ENCODE results near the gene PEX16.
A peak's percentile ranks its signal among the peaks of the same experiment; 100 is the strongest.

PEX16 gene

GRCh38 chr11:45872651-45873356 lies 44.9 kb downstream of the PEX16 start:
- CTCF ChIA-PET, result interaction anchor here (0.6 to 6.4 kb wide), 29 partner anchors 8 to 496 kb away, joined by 3 to 133 read pairs (median 5); partner anchors contain the start of genes CRY2 and PEX16
- H3K4me3 ChIP-seq (ENCODE audit: low read depth, low read length), result no peak overlapping the region
- POLR2A ChIA-PET, result interaction anchor here (1.0 to 1.1 kb wide), 2 partner anchors 13 to 45 kb away, joined by 3 to 5 read pairs; partner anchors contain the start of gene PEX16
- peak; percentile 87 for TF ChIP-seq CTCF (IDR thresholded peaks at IDR 0.05; ENCODE audit: insufficient read depth, low read length, missing control alignments)
- peak; percentile 72 for DNase-seq (ENCODE audit: low read depth, low spot score)

GRCh38 chr11:45871638-45872037 lies 46.0 kb downstream of the PEX16 start:
- ChIA-PET CTCF (interaction anchor here (1.0 to 6.4 kb wide), 13 partner anchors 12 to 135 kb away, joined by 3 to 133 read pairs (median 9); partner anchors contain the start of genes CRY2 and PEX16), POLR2A (interaction anchor here (0.9 kb wide), 1 partner anchor 11 kb away, joined by 3 read pairs; no protein-coding TSS in a partner anchor)
- H3K4me3 ChIP-seq (ENCODE audit: low read depth, low read length), result no peak overlapping the region
- no peak for DNase-seq (ENCODE audit: low read depth, low spot score)
- TF ChIP-seq CTCF (IDR thresholded peaks at IDR 0.05; ENCODE audit: insufficient read depth, low read length, missing control alignments), result no peak

- no peak overlapping the region for H3K4me3 ChIP-seq (ENCODE audit: low read depth, low read length)
- CTCF ChIA-PET, result interaction anchor here (1.8 to 6.4 kb wide), 5 partner anchors 12 to 136 kb away, joined by 5 to 133 read pairs (median 24); partner anchors contain the start of gene CRY2
- DNase-seq (ENCODE audit: low read depth, low spot score), result no peak
- TF ChIP-seq CTCF (IDR thresholded peaks at IDR 0.05; ENCODE audit: insufficient read depth, low read length, missing control alignments), result no peak
- POLR2A ChIA-PET, result no interaction called here
Measured at GRCh38 chr11:45870706-45871105, 47.0 kb downstream of the PEX16 start.

- H3K4me3 ChIP-seq (ENCODE audit: low read depth, low read length), result no peak overlapping the region
- ChIA-PET CTCF (interaction anchor here (0.8 to 1.2 kb wide), 3 partner anchors 9 to 27 kb away, joined by 3 read pairs; no protein-coding TSS in a partner anchor), POLR2A (no interaction called here)
- no peak for DNase-seq (ENCODE audit: low read depth, low spot score)
- TF ChIP-seq CTCF (IDR thresholded peaks at IDR 0.05; ENCODE audit: insufficient read depth, low read length, missing control alignments), result no peak
Measured at GRCh38 chr11:45869551-45869950, 48.1 kb downstream of the PEX16 start.

- no peak for DNase-seq (ENCODE audit: low read depth, low spot score)
- no peak for TF ChIP-seq CTCF (IDR thresholded peaks at IDR 0.05; ENCODE audit: insufficient read depth, low read length, missing control alignments)
- ChIA-PET POLR2A (no interaction called here), CTCF (interaction anchor here (1.6 to 10.1 kb wide), 3 partner anchors 9 to 21 kb away, joined by 7 to 133 read pairs (median 12); no protein-coding TSS in a partner anchor)
- no peak overlapping the region for H3K4me3 ChIP-seq (ENCODE audit: low read depth, low read length)
Measured at GRCh38 chr11:45864041-45864440, 53.6 kb downstream of the PEX16 start.
